Measurements from ENCODE around the gene OAS3. TPM values are rescaled to one million over a fixed set of nuclear protein-coding genes. Genes with fewer than 3 reads are reported as not detected.

The OAS3 gene
- total RNA-seq, 1 donor from 2014 or later = 4.6 TPM

DNA sequence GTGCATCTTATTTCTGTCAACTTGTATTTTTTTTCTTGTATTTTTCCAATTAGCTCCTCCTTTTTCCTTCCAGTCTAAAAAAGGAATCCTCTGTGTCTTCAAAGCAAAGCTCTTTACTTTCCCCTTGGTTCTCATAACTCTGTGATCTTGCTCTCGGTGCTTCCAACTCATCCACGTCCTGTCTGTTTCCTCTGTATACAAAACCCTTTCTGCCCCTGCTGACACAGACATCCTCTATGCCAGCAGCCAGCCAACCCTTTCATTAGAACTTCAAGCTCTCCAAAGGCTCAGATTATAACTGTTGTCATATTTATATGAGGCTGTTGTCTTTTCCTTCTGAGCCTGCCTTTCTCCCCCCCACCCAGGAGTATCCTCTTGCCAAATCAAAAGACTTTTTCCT, 72.4 kb downstream of the OAS3 start:
- no peak for DNase-seq (ENCODE audit: extremely low spot score, unreplicated experiment)
- TF ChIP-seq, protein P1, sequence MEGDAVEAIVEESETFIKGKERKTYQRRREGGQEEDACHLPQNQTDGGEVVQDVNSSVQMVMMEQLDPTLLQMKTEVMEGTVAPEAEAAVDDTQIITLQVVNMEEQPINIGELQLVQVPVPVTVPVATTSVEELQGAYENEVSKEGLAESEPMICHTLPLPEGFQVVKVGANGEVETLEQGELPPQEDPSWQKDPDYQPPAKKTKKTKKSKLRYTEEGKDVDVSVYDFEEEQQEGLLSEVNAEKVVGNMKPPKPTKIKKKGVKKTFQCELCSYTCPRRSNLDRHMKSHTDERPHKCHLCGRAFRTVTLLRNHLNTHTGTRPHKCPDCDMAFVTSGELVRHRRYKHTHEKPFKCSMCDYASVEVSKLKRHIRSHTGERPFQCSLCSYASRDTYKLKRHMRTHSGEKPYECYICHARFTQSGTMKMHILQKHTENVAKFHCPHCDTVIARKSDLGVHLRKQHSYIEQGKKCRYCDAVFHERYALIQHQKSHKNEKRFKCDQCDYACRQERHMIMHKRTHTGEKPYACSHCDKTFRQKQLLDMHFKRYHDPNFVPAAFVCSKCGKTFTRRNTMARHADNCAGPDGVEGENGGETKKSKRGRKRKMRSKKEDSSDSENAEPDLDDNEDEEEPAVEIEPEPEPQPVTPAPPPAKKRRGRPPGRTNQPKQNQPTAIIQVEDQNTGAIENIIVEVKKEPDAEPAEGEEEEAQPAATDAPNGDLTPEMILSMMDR (conservative IDR thresholded peaks at IDR 0.05) = no peak
- Mint-ChIP-seq H3K27me3 (peaks cover 42% of the 10 kb centered on the region), H3K36me3 (no peaks in the 10 kb centered on the region), H3K9me3 (peaks cover 4% of the 10 kb centered on the region), H3K4me3 (no peak overlapping the region), H3K4me1 (ENCODE audit: unreplicated experiment) (no peaks in the 10 kb centered on the region), H3K27ac (no peak overlapping the region)

GRCh38 chr12:113014565-113014964, 76.3 kb downstream of the OAS3 start:
- H3K4me3 Mint-ChIP-seq = no peak overlapping the region

GRCh38 chr12:113016796-113017195, 78.5 kb downstream of the OAS3 start:
- no peak for DNase-seq (ENCODE audit: extremely low spot score, unreplicated experiment)
- H3K9me3 Mint-ChIP-seq = peaks cover under 1% of the 10 kb centered on the region

More at GRCh38 chr12:113014565-113014964, 76.3 kb downstream of the OAS3 start:
- Mint-ChIP-seq H3K9me3 (peaks cover 4% of the 10 kb centered on the region), H3K27me3 (peaks cover 21% of the 10 kb centered on the region), H3K4me1 (ENCODE audit: unreplicated experiment) (no peaks in the 10 kb centered on the region), H3K36me3 (no peaks in the 10 kb centered on the region), H3K27ac (no peak overlapping the region)
- no peak for DNase-seq (ENCODE audit: extremely low spot score, unreplicated experiment)
- TF ChIP-seq, protein P1 (conservative IDR thresholded peaks at IDR 0.05) = no peak

GRCh38 chr12:113019025-113019424, 80.8 kb downstream of the OAS3 start:
- H3K4me3 Mint-ChIP-seq = no peak overlapping the region

More at GRCh38 chr12:113016796-113017195, 78.5 kb downstream of the OAS3 start:
- no peaks in the 10 kb centered on the region for H3K36me3 Mint-ChIP-seq
- no peak overlapping the region for H3K27ac Mint-ChIP-seq
- TF ChIP-seq, protein P1 (conservative IDR thresholded peaks at IDR 0.05) = no peak
- no peak overlapping the region for H3K4me3 Mint-ChIP-seq
- H3K27me3 Mint-ChIP-seq = peaks cover 19% of the 10 kb centered on the region
- H3K4me1 Mint-ChIP-seq (ENCODE audit: unreplicated experiment) = no peaks in the 10 kb centered on the region

DNA sequence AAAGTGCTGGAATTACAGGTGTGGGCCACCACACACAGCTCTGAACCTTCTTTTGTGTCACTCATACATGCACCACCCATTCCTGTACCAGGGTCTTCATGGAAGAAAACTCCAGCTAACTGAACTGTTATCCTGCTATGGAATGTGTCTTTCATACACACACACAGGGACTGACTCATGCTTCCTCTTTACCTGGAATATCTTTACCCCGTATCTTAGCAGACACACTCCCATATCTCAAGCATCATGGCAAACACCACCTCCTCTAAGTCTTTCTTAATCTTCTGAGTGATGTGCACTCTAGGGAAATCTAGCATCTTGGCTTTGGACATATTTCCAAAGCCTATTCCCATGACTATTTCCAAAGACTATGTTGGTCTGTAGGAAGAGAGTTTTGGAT, 83.2 kb downstream of the OAS3 start:
- no peak overlapping the region for H3K27ac Mint-ChIP-seq
- DNase-seq (ENCODE audit: extremely low spot score, unreplicated experiment) = no peak
- H3K4me3 Mint-ChIP-seq = no peak overlapping the region
- H3K9me3 Mint-ChIP-seq = no peaks in the 10 kb centered on the region
- no peaks in the 10 kb centered on the region for H3K4me1 Mint-ChIP-seq (ENCODE audit: unreplicated experiment)
- no peaks in the 10 kb centered on the region for H3K36me3 Mint-ChIP-seq
- TF ChIP-seq, protein P1 (conservative IDR thresholded peaks at IDR 0.05) = no peak
- peaks cover 27% of the 10 kb centered on the region for H3K27me3 Mint-ChIP-seq

More at GRCh38 chr12:113019025-113019424, 80.8 kb downstream of the OAS3 start:
- Mint-ChIP-seq H3K27ac (no peak overlapping the region), H3K9me3 (no peaks in the 10 kb centered on the region), H3K36me3 (no peaks in the 10 kb centered on the region), H3K4me1 (ENCODE audit: unreplicated experiment) (no peaks in the 10 kb centered on the region), H3K27me3 (peaks cover 33% of the 10 kb centered on the region)
- DNase-seq (ENCODE audit: extremely low spot score, unreplicated experiment) = no peak
- TF ChIP-seq, protein P1 (conservative IDR thresholded peaks at IDR 0.05) = no peak

Other genes with a start within 250 kb of the OAS3 start
- 0.26 and 0.29 TPM in 2 replicates for gene RPH3A, start 146.7 kb upstream of the OAS3 start, total RNA-seq (ENCODE audit: low replicate concordance)
- gene OAS1, start 31.5 kb upstream of the OAS3 start, total RNA-seq (ENCODE audit: low replicate concordance) = 19.1 and 34.4 TPM in 2 replicates
- gene OAS2, start 40.0 kb downstream of the OAS3 start, total RNA-seq (ENCODE audit: low replicate concordance) = 1.8 and 4.2 TPM in 2 replicates
- gene DTX1, start 118.3 kb downstream of the OAS3 start, total RNA-seq (ENCODE audit: low replicate concordance) = 1.4 and 2.4 TPM in 2 replicates
- gene RASAL1, start 197.3 kb downstream of the OAS3 start, total RNA-seq (ENCODE audit: low replicate concordance) = 0.58 and 2.7 TPM in 2 replicates
- gene CFAP73, start 211.2 kb downstream of the OAS3 start, total RNA-seq (ENCODE audit: low replicate concordance) = 0.27 and 0.81 TPM in 2 replicates
- gene DDX54, start 247.0 kb downstream of the OAS3 start, total RNA-seq (ENCODE audit: low replicate concordance) = 53.9 and 66.1 TPM in 2 replicates
- gene RITA1, start 247.2 kb downstream of the OAS3 start, total RNA-seq (ENCODE audit: low replicate concordance) = 19.0 and 21.7 TPM in 2 replicates